HT-29 (cell line): ENCODE measurements around the gene ABHD17A. TPM values are rescaled to one million over a fixed set of nuclear protein-coding genes. Genes with fewer than 3 reads are reported as not detected.

Experiments used
- DNase-seq: peaks from one replicate; pipeline ENCODE4 v3.0.0-alpha.2; 2015; ENCODE audit warnings: low spot score
- total RNA-seq: library from RNA; depleted of rRNA; stranded (reverse); fragments of >200 nt; shearing (Covaris generic); gene quantifications from 2 replicates; pipeline ENCODE4 v1.2.3, GENCODE V29; 2014; rRNA removed

ABHD17A gene
- total RNA-seq, 1 experiment from 2014 or later = 136 TPM

- no peak for DNase-seq
Observed at GRCh38 chr19:1839658-1840540, 45.4 kb downstream of the ABHD17A start.

DNA sequence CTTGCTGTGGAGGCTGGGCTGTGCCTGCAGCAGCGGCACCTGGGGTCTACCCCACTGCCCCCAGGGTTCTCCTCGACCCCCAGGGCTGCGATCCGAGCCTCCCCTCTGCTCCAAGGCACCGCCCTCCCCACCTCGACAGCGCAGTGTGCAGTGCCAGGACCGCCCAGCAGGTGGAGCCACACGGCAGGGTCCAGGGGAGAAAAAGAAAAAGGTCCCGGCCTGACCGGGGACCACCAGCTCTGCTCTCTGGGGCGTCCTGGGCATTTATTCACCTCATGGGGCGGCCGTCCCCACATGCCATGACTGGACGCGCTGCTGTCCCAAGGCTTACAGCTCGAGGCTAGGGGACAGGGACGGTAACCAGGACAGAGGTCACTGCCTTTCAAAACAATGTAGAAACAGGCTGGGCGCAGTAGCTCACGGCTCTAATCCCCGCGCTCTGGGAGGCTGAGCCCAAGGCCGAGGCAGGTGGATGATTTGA is 47.6 kb downstream of the ABHD17A start:
- DNase-seq = peak; percentile 40

DNA sequence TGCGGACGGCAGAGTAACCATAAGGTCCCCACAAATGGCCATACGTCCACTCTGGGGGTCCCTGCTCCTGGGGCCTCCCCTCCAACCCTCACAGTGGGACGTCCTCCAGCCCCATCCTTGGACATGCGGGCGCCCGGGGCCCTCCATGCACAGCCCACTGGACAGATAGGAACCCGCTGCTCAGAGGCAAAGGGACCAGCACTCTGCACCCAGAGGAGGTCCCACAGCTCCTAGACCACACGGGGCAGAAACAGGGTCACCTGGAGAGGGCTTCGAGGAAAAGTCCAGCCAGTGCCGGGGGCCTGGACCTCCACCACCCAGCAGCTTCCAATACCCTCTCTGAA is 48.1 kb downstream of the ABHD17A start:
- no peak for DNase-seq

DNA sequence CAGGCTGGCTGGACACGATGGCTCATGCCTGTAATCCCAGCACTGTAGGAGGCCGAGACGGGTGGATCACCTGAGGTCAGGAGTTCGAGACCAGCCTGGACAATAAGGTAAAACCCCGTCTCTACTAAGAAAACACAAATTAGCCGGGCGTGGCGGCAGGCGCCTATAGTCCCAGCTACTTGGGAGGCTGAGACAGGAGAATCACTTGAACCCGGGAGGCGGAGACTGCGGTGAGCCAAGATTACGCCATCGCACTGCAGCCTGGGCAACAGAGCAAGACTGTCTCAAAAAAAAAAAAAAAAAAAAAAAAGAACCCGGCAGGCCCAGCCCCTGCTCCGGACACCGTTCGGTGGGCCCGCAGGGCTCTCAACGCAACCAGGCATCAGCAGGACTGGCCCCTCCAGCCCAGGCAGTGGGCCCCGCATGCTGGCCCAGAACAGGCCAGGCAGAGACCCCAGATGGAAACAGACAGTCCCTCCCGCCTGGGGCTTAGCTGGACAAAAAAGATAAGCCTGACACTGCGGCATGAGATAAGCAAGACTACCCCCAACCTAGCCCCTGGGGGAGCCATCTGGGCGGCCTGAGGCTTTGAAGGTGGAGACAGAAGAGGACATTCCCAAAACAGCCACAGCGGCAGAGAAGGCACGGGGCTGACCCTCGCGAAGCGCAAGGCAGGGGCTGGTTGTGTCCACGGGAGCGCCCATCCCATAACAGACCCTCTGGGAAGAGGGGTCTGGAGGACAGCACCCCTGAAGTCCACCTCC is 48.7 kb downstream of the ABHD17A start:
- no peak for DNase-seq

GRCh38 chr19:1833540-1833939 is 51.8 kb downstream of the ABHD17A start:
- DNase-seq = no peak

DNA sequence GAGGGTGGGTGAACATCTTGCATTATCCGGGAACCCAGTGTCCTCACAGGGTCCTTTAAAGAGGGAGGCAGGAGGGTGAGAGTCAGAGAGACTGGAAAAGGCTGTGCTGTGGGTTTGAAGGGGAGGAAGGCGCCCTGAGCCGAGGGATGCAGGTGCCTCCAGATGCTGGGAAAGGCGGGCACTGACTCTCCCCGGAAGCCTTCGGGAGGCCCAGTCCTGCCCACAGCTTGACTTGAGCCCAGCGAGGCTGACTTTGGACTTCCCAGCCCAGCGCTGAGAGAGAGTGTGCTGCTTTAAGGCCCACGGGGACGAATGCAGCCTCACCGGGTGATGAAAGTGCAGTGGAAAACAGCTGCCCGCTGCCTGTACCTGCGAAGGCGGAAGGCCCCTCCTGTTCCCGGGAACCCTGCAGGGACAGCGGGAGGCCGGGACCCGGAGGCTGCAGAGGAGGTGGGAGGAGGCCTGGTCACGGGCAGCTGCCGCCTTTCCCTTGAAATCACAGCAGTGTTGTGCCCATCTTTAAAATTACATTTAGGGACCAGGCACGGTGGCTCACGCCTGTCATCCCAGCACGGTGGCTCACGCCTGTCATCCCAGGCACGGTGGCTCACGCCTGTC is 53.1 kb downstream of the ABHD17A start:
- DNase-seq = no peak

GRCh38 chr19:1830978-1831377 is 54.3 kb downstream of the ABHD17A start:
- DNase-seq = no peak

DNA sequence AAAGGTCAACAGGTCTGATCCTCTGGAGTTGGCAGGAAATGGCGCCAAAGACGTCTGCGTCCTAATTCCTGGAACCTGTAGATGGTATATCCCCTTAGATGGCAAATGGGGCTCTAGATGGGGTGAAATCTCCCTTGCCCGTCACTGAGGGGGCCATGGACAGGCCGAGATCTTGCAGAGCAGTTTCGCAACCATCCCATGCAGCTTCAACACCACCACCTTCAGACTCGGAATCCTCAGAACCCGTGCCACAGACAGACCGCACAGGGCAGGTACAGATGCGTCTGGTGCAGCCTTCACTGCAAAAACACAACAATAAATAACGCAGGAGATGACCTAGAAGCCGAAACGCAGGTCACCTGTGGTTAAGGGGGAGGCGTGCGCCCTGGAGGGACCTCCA is 54.7 kb downstream of the ABHD17A start:
- no peak for DNase-seq

- DNase-seq = no peak
Observed at GRCh38 chr19:1829958-1830357, 55.3 kb downstream of the ABHD17A start.

DNA sequence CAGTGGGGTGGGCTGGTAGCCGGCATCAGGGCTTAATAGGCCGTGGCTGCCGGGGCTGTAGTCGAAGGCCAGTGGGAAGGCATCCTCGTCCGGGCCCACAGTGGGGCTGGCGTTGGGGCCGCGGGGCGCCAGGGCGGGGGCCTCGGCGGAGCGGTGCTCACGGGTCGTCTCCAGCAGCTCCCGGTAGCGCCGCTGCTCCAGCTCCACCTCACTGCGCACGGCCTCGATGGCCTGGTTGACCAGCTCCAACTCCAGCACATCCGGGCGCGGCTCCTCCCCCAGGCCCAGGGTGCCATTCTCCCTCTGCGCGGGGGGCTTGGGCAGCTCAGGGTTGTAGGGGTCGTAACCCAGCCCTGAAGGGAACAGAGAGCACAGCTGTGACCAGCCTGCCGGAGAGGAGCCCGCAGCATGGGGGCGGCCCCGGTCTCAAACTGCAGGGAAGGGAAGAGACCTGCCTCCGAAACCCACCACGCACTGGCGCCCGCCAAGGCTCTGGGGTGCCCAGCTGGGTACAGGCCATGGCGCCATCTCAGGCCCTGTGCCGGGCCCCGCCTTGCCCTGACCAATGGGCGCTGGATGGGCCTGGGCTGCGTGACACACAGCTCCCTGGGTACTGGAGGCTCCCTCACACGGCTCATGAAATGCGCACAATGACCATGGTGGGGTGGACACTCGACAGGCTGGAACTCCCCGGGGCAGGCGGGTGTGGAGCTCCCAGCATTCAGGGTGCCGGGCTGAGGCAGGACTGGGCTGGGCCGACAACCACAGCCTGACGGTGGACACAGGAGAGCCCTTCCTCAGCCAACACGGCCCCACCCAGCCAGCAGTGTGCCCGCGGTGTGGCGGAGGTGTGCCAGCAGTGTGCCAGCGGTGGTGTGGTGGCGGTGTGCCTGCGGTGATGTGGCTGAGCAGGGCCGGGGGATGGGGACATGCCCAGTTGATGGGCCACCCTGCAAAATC is 56.7 kb downstream of the ABHD17A start:
- no peak for DNase-seq

- DNase-seq = no peak
Observed at GRCh38 chr19:1827566-1828278, 57.6 kb downstream of the ABHD17A start.

Other genes with a start within 250 kb of the ABHD17A start
- 241 and 271 TPM in 2 replicates for gene TCF3, start 232.9 kb downstream of the ABHD17A start, total RNA-seq
- gene ONECUT3, start 132.0 kb downstream of the ABHD17A start, total RNA-seq = not detected in 2 replicates
- 0.65 and 2.0 TPM in 2 replicates for gene ATP8B3, start 73.2 kb downstream of the ABHD17A start, total RNA-seq
- 19.1 and 26.1 TPM in 2 replicates for gene REXO1, start 37.0 kb downstream of the ABHD17A start, total RNA-seq
- gene KLF16, start 21.9 kb downstream of the ABHD17A start, total RNA-seq = 25.2 and 34.5 TPM in 2 replicates
- 3.2 and 6.9 TPM in 2 replicates for gene ADAT3, start 19.9 kb upstream of the ABHD17A start, total RNA-seq
- gene SCAMP4, start 19.9 kb upstream of the ABHD17A start, total RNA-seq = 67.6 and 73.3 TPM in 2 replicates
- 175 and 178 TPM in 2 replicates for gene CSNK1G2, start 55.7 kb upstream of the ABHD17A start, total RNA-seq
- gene BTBD2, start 130.2 kb upstream of the ABHD17A start, total RNA-seq = 43.3 and 56.4 TPM in 2 replicates
- 212 and 223 TPM in 2 replicates for gene MKNK2, start 165.7 kb upstream of the ABHD17A start, total RNA-seq
- 7.7 and 9.2 TPM in 2 replicates for gene MOB3A, start 210.8 kb upstream of the ABHD17A start, total RNA-seq
- 2.7 and 5.3 TPM in 2 replicates for gene IZUMO4, start 211.4 kb upstream of the ABHD17A start, total RNA-seq